Right kidney (tissue), 1 donor: ENCODE results near the gene ACP3.
A peak's percentile ranks its signal among the peaks of the same experiment; 100 is the strongest.

Experiments
- DNase-seq: peaks from one replicate; pipeline ENCODE4 v3.0.0-alpha.2; 2016

Gene ACP3

GRCh38 chr3:132311316-132311715, 5.9 kb upstream of the ACP3 start:
- no peak for DNase-seq

- no peak for DNase-seq
Observed at GRCh38 chr3:132311841-132312240, 5.4 kb upstream of the ACP3 start.

- DNase-seq = no peak
Observed at GRCh38 chr3:132315851-132316250, 1.4 kb upstream of the ACP3 start.

GRCh38 chr3:132318451-132318850, 1.2 kb downstream of the ACP3 start:
- no peak for DNase-seq

GRCh38 chr3:132321304-132321703, 4.1 kb downstream of the ACP3 start:
- no peak for DNase-seq

- DNase-seq = no peak
Observed at GRCh38 chr3:132325103-132325606, 7.9 kb downstream of the ACP3 start.

- DNase-seq = no peak
Observed at GRCh38 chr3:132325634-132326033, 8.4 kb downstream of the ACP3 start.

GRCh38 chr3:132326251-132326650, 9.0 kb downstream of the ACP3 start:
- no peak for DNase-seq

- no peak for DNase-seq
Observed at GRCh38 chr3:132332082-132332481, 14.9 kb downstream of the ACP3 start.

GRCh38 chr3:132332508-132332907, 15.3 kb downstream of the ACP3 start:
- no peak for DNase-seq

- DNase-seq = no peak
Observed at GRCh38 chr3:132341746-132342145, 24.5 kb downstream of the ACP3 start.

- DNase-seq = no peak
Observed at GRCh38 chr3:132342183-132342582, 25.0 kb downstream of the ACP3 start.

GRCh38 chr3:132342610-132343009, 25.4 kb downstream of the ACP3 start:
- DNase-seq = no peak

- peak; percentile 19 for DNase-seq
Observed at GRCh38 chr3:132343018-132343612, 25.9 kb downstream of the ACP3 start.

GRCh38 chr3:132344666-132345280, 27.6 kb downstream of the ACP3 start:
- no peak for DNase-seq

GRCh38 chr3:132346841-132347736, 29.9 kb downstream of the ACP3 start:
- DNase-seq = no peak

GRCh38 chr3:132347811-132348210, 30.6 kb downstream of the ACP3 start:
- no peak for DNase-seq

- DNase-seq = no peak
Observed at GRCh38 chr3:132348531-132348930, 31.3 kb downstream of the ACP3 start.

GRCh38 chr3:132350814-132351213, 33.6 kb downstream of the ACP3 start:
- DNase-seq = no peak

GRCh38 chr3:132351222-132351806, 34.1 kb downstream of the ACP3 start:
- no peak for DNase-seq

- DNase-seq = peak; percentile 28
Observed at GRCh38 chr3:132352556-132353143, 35.4 kb downstream of the ACP3 start.

GRCh38 chr3:132354916-132355702, 37.9 kb downstream of the ACP3 start:
- no peak for DNase-seq
